ENCODE data around the gene CC2D2A. TPM values are rescaled to one million over a fixed set of nuclear protein-coding genes. Genes with fewer than 3 reads are reported as not detected.

CC2D2A gene
- total RNA-seq, 3 donors from 2014 or later: 6.3 to 39.1 (median 7.6) TPM

GRCh38 chr4:15575966-15576365, 106.3 kb downstream of the CC2D2A start:
- DNase-seq (no peak), ATAC-seq (no peak)
- intact Hi-C loops (cut with DNase I, micrococcal nuclease): no loop called here
- H3K9me3 ChIP-seq: no peaks in the 10 kb centered on the region
- TF ChIP-seq CTCF (IDR thresholded peaks at IDR 0.05): no peak
- no peaks in the 10 kb centered on the region for H3K36me3 ChIP-seq (ENCODE audit: low read depth)
- H3K4me3 ChIP-seq: no peak overlapping the region
- H3K4me1 ChIP-seq (ENCODE audit: low read depth): no peaks in the 10 kb centered on the region

GRCh38 chr4:15577508-15577907, 107.8 kb downstream of the CC2D2A start:
- TF ChIP-seq CTCF (IDR thresholded peaks at IDR 0.05): no peak
- Histone ChIP-seq H3K36me3 (ENCODE audit: low read depth) (no peaks in the 10 kb centered on the region), H3K4me1 (ENCODE audit: low read depth) (no peaks in the 10 kb centered on the region), H3K4me3 (no peak overlapping the region), H3K9me3 (no peaks in the 10 kb centered on the region)
- DNase-seq: no peak
- intact Hi-C loops (cut with DNase I, micrococcal nuclease): no loop called here
- no peak for ATAC-seq

- Histone ChIP-seq H3K4me1 (ENCODE audit: low read depth) (no peaks in the 10 kb centered on the region), H3K9me3 (no peaks in the 10 kb centered on the region), H3K36me3 (ENCODE audit: low read depth) (no peaks in the 10 kb centered on the region), H3K4me3 (no peak overlapping the region)
- DNase-seq (no peak), ATAC-seq (no peak)
- TF ChIP-seq CTCF (IDR thresholded peaks at IDR 0.05): no peak
- intact Hi-C loops (cut with DNase I, micrococcal nuclease): no loop called here
These were observed 115.1 kb downstream of the CC2D2A start for GRCh38 chr4:15584785-15585184.

GRCh38 chr4:15585331-15585730, 115.6 kb downstream of the CC2D2A start:
- intact Hi-C loops (cut with DNase I, micrococcal nuclease): no loop called here

GRCh38 chr4:15586066-15586465, 116.4 kb downstream of the CC2D2A start:
- H3K9me3 ChIP-seq: no peaks in the 10 kb centered on the region
- H3K36me3 ChIP-seq (ENCODE audit: low read depth): no peaks in the 10 kb centered on the region
- no peak overlapping the region for H3K4me3 ChIP-seq
- intact Hi-C loops (cut with DNase I, micrococcal nuclease): no loop called here
- ATAC-seq: no peak
- no peak for DNase-seq
- H3K4me1 ChIP-seq (ENCODE audit: low read depth): no peaks in the 10 kb centered on the region
- no peak for TF ChIP-seq CTCF (IDR thresholded peaks at IDR 0.05)

More at GRCh38 chr4:15585331-15585730, 115.6 kb downstream of the CC2D2A start:
- Histone ChIP-seq H3K4me1 (ENCODE audit: low read depth) (no peaks in the 10 kb centered on the region), H3K9me3 (no peaks in the 10 kb centered on the region), H3K36me3 (ENCODE audit: low read depth) (no peaks in the 10 kb centered on the region), H3K4me3 (no peak overlapping the region)
- no peak for ATAC-seq
- no peak for TF ChIP-seq CTCF (IDR thresholded peaks at IDR 0.05)
- no peak for DNase-seq

- Histone ChIP-seq H3K9me3 (no peaks in the 10 kb centered on the region), H3K36me3 (ENCODE audit: low read depth) (no peaks in the 10 kb centered on the region), H3K4me3 (no peak overlapping the region), H3K4me1 (ENCODE audit: low read depth) (no peaks in the 10 kb centered on the region)
- DNase-seq: no peak
- ATAC-seq: no peak
- intact Hi-C loops (cut with DNase I, micrococcal nuclease): no loop called here
- TF ChIP-seq CTCF (IDR thresholded peaks at IDR 0.05): no peak
These were observed 118.0 kb downstream of the CC2D2A start for GRCh38 chr4:15587649-15588048.
